Stimulated activated memory B cell treated with anti-CD40 and anti-IgM and Interleukin-4, amounts not matched to agents 10 μg/mL and 1 μg/mL and 100 μg/mL, for 72 hours (primary cell): ENCODE results near the gene KCNN3.

ENCODE experiments used
- ATAC-seq: fragments of 150-1000 bp; cut with Tn5 transposase; 2 replicates; pipeline ENCODE4 v1.10.0; 2021
- H3K27ac Mint-ChIP-seq: one replicate; pipeline ENCODE4 v1.8.0; 2022; ENCODE audit warnings: mild to moderate bottlenecking, mixed read lengths
- H3K27me3 Mint-ChIP-seq: one replicate; pipeline ENCODE4 v1.8.0; 2022; ENCODE audit warnings: mixed read lengths
- H3K36me3 Mint-ChIP-seq: one replicate; pipeline ENCODE4 v1.8.0; 2022; ENCODE audit warnings: mixed read lengths
- H3K4me1 Mint-ChIP-seq: one replicate; pipeline ENCODE4 v1.8.0; 2022; ENCODE audit warnings: mixed read lengths
- H3K4me3 Mint-ChIP-seq: one replicate; pipeline ENCODE4 v1.8.0; 2022; ENCODE audit warnings: mild to moderate bottlenecking, moderate library complexity, mixed read lengths
- H3K9me3 Mint-ChIP-seq: one replicate; pipeline ENCODE4 v1.8.0; 2022; ENCODE audit warnings: mixed read lengths

The KCNN3 gene

DNA sequence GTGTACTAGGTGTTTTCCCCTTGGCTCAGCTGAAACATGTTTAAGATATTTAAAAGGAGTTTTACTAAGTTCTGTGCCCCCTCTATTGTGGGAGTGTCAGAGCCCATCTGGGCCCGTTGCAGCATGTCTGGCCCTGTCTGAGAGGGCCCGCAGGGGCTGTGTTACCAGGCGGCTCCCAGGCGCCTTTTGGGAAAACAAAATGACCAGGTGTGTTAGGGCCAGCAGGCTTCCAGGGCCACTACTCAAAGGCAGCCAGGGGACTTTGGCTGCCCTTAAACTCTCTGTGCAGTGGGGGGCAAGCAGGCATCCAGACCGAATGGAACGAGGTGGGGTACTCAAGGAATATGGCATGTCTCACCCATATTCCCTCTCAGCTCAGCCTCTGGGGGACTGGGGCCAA lies 111.7 kb downstream of the KCNN3 start:
- Mint-ChIP-seq H3K4me1 (peaks cover 12% of the 10 kb centered on the region), H3K27ac (no peak overlapping the region), H3K36me3 (no peaks in the 10 kb centered on the region), H3K27me3 (peaks cover 58% of the 10 kb centered on the region), H3K4me3 (no peak overlapping the region), H3K9me3 (no peaks in the 10 kb centered on the region)
- no peak for ATAC-seq

DNA sequence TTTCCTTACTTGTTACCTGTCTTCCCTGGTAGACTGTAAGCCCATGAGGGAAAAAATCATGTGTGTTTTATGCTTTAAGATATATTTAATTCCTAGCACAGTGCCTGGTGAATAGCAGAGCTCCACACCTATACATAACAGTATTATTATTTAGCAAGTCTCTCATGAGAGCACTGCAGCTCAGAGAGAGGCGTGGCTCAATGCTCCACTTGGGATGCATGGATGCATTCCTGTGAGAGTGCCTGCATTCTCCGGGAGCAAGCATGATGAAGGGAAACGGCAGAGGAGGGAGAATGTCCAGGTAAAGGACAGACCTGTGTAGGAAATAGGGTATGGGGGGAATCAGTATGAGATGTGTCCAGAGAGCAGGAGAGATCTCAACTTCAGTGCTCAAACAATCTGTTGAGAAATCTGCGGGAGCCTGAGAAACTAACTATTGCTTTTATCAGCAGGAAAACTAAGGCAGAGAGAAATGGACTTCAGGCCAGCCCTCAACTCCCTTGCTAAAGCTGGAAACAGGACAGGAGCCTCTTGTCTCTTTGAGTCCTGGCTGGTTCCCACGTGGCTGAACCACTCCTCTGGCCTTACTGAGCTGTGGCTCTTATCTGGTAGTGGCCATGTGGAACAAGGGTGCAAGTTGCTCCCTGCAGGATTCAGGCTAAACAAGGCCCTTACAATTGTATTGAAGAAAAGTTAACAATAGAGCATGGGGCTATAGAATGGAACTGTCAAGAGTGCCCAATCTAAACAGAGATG lies 113.1 kb downstream of the KCNN3 start:
- no peaks in the 10 kb centered on the region for H3K36me3 Mint-ChIP-seq
- H3K27me3 Mint-ChIP-seq = peaks cover 49% of the 10 kb centered on the region
- ATAC-seq = no peak
- H3K4me1 Mint-ChIP-seq = peaks cover 12% of the 10 kb centered on the region
- no peak overlapping the region for H3K27ac Mint-ChIP-seq
- H3K4me3 Mint-ChIP-seq = no peak overlapping the region
- H3K9me3 Mint-ChIP-seq = no peaks in the 10 kb centered on the region

DNA sequence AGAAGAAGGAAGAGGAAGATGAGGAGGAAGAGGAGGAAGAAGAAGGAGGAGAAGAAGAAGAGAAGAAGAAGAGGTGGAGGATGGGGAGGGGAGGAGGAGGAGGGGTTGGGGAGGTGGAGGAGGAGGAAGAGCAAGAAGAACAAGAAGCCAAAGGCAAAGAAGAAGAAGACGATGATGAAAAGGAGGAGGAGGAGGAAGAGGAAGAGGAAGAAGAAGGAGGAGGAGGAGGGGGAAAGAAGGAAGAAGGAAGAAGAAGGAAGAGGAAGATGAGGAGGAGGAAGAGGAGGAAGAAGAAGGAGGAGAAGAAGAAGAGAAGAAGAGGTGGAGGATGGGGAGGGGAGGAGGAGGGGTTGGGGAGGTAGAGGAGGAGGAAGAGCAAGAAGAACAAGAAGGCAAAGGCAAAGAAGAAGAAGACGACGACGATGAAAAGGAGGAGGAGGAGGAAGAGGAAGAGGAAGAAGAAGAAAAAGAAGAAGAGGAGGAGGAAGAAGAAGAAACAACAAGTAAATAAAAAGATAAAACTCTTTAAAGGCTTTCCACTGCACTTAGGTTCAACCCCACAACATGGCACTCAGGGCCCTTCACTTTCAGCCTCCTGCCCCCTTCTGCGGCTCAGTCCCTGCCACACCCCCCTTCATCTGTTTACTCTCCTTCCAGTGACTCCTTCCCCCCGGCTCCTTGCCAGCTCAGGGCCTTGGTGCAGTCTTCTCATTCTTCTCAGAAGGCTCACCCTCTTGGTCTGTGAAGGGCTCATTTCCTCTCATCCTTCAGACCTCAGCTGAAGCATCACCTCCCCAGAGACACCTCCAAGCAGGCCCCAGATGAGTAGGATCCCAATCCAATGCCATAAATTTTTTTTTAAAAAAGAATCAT lies 114.0 kb downstream of the KCNN3 start:
- H3K9me3 Mint-ChIP-seq = no peaks in the 10 kb centered on the region
- ATAC-seq = no peak
- H3K27ac Mint-ChIP-seq = no peak overlapping the region
- no peak overlapping the region for H3K4me3 Mint-ChIP-seq
- peaks cover 12% of the 10 kb centered on the region for H3K4me1 Mint-ChIP-seq
- H3K27me3 Mint-ChIP-seq = peaks cover 49% of the 10 kb centered on the region
- H3K36me3 Mint-ChIP-seq = no peaks in the 10 kb centered on the region

DNA sequence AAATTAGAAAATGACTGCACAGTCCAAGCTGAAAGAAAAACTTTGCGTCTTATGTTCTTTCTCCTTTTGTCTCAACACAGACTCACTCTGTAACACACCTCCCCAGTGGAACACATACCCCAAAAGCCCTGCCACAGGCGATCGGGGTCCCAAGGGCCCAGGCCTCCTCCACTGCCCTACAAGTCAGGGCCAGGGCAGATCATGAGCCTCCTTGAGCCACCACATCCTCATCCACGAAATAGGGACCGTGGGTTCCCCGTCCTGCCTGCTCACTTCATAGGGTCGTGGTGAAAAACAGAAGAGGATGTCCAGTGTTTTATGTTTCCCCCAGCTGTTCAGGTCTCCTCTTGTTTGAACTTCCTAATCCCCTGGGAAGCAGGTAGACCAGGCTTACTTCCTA lies 116.7 kb downstream of the KCNN3 start:
- no peaks in the 10 kb centered on the region for H3K9me3 Mint-ChIP-seq
- peaks cover 3% of the 10 kb centered on the region for H3K4me1 Mint-ChIP-seq
- no peaks in the 10 kb centered on the region for H3K36me3 Mint-ChIP-seq
- peaks cover 49% of the 10 kb centered on the region for H3K27me3 Mint-ChIP-seq
- no peak overlapping the region for H3K4me3 Mint-ChIP-seq
- H3K27ac Mint-ChIP-seq = no peak overlapping the region
- ATAC-seq = no peak

DNA sequence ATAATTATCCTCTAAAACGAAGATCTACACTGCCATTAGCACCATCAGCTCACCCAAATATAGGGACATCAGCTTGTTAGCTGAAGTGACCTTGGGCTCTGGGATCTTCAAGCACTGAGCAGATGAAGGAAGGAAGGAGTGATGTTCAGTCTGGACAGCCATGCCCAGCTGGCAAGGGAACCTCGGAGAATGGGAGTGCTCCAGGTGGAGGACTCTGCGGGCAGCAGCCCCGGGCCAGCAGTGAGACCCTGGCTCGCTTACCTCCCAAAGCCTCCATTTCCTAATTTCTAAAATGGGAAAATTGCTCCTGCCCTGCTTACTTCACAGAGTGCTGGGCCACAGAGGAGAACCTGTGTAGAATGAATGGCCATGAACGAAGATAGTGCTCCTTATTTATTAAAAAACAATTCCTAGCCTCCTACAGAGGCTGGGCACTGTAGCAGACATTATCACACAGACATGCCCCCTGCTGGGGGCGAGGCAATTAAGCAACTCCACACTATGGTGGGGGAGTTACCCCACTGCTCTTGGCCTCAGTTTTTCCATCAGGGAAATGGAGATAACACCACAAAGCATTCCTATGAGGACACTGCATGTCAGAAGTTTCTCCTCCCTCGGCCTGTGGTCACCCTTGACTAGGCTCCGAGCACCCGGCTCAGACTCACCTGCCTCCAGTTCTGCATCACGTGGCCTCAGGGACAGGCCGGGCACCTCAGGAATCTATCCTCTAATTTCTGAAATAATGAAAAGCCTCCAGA lies 117.6 kb downstream of the KCNN3 start:
- ATAC-seq = no peak
- no peak overlapping the region for H3K27ac Mint-ChIP-seq
- no peaks in the 10 kb centered on the region for H3K36me3 Mint-ChIP-seq
- H3K9me3 Mint-ChIP-seq = no peaks in the 10 kb centered on the region
- H3K4me3 Mint-ChIP-seq = no peak overlapping the region
- peaks cover 59% of the 10 kb centered on the region for H3K27me3 Mint-ChIP-seq
- peaks cover 13% of the 10 kb centered on the region for H3K4me1 Mint-ChIP-seq

DNA sequence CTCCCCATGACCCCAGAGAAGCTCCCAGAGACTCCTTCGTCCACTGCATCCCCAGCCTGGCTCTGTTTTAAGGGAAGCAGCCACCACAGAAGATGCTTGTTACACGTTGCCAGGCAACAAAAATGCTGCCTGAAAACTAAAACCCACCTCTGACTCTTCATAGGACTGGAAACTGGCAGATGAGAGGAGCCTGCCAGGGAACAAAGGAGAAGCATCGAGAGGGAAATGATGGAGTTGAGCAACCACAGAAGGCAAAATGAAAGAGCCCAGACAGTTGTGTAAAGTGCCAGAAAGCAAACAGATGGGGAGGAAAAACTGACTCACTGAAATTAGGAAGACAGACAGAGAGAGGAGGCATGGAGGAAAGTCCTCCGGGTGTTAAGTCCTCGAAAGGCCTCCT lies 118.4 kb downstream of the KCNN3 start:
- H3K4me1 Mint-ChIP-seq = peaks cover 17% of the 10 kb centered on the region
- H3K27me3 Mint-ChIP-seq = peaks cover 67% of the 10 kb centered on the region
- H3K27ac Mint-ChIP-seq = no peak overlapping the region
- no peak for ATAC-seq
- no peaks in the 10 kb centered on the region for H3K9me3 Mint-ChIP-seq
- H3K4me3 Mint-ChIP-seq = no peak overlapping the region
- no peaks in the 10 kb centered on the region for H3K36me3 Mint-ChIP-seq

DNA sequence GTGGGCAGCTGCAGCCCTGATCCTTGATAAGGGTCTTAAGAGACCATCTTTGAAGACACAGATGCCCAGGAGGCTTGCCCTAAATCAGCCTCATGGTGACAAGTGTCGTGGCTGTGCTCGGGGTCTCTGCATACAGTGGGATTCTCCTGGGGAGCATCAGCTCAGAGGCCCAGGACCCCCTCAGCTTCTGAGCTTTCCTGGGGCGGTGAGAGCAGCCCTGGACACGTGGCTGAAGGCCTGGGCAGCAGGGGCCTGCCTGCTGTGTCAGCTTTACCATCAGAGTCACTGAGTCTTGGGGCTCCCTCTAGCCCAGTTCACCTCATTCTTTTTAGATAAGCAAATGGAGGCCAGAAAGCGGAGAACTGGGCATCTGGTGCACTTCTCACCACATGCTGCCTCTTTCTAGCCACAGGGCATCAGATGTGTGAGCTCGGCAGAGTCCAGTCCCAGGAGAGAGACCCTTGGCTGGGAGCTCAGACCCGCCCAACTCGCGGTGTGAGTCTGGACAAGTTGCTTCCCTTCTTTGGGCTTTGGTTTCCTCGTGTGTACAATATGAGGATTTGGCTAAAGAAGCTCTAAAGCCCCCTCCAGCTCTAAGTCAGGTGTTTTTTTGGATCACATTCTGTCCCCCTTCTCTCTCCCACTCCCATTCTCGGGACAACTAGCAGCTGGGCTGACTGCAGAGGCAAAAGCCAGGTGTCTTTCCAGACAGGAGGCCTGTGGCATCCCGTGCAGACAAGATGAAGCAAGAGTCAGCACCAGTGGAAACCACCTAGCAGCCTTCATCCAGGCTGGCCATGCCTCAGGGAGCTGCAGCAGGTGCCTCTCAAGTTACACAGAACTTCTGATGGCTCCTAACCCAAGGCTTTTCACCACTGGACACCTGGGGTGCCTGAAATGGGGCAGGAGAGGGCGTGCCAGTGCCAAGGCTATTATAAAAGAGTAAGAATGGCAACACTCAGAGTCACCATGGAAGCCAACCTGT lies 119.1 kb downstream of the KCNN3 start:
- no peak for ATAC-seq
- Mint-ChIP-seq H3K4me3 (no peak overlapping the region), H3K9me3 (no peaks in the 10 kb centered on the region), H3K4me1 (peaks cover 17% of the 10 kb centered on the region), H3K27me3 (peaks cover 67% of the 10 kb centered on the region), H3K36me3 (no peaks in the 10 kb centered on the region), H3K27ac (no peak overlapping the region)

DNA sequence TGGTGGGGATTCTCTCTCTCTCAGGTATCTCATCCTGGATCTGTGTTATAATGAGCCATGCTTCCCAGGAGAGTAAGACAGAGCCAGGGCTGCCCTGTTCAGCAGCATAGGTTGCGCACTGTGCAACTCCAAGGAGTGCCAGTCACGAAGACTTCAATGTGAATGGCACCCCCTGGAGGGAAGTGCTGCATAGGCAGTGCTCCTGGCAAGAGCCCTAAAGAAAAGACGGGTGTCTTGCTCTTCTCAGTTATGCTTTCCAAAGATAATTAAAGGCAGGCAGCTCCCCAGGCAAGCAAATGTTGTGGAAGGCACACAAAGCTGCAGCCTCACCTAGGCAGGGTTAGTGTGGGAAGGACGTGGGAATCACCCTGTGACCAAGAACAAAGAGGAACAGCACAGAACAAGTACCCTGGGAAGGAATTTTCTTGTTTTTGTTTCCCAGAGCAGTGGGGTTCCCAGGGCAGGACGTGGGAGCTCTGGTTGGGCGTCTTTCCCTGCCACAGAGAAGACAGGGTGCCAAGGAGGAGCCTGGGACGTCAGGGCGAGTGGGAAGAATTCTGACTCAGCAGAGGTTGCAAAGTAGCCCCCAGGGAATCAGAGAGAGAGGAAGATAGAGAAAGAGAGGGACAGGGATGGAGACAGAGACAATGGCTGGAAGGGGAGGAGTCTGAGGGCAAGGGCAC lies 120.9 kb downstream of the KCNN3 start:
- peaks cover 60% of the 10 kb centered on the region for H3K27me3 Mint-ChIP-seq
- ATAC-seq = no peak
- no peaks in the 10 kb centered on the region for H3K9me3 Mint-ChIP-seq
- H3K27ac Mint-ChIP-seq = no peak overlapping the region
- peaks cover 17% of the 10 kb centered on the region for H3K4me1 Mint-ChIP-seq
- no peak overlapping the region for H3K4me3 Mint-ChIP-seq
- H3K36me3 Mint-ChIP-seq = no peaks in the 10 kb centered on the region

DNA sequence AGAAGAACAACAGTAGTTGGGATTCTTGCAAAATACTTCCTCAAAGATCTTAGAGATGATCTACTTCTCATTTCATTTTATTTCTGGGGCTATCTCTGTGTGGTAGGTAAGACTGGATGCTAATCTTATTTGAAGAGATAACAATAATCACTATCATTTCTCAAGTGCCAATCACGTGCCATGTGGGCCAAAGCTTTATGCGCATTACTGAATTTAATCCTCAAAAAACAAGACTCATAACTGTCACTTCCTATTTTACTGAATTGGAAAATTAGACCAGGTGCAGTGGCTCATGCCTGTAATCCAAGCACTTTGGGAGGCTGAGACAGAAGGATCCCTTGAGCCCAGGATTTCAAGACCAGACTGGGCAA lies 121.7 kb downstream of the KCNN3 start:
- Mint-ChIP-seq H3K27me3 (peaks cover 60% of the 10 kb centered on the region), H3K4me3 (peak overlapping the region; percentile 11), H3K4me1 (peaks cover 17% of the 10 kb centered on the region), H3K9me3 (no peaks in the 10 kb centered on the region), H3K27ac (peak overlapping the region; percentile 44), H3K36me3 (no peaks in the 10 kb centered on the region)
- ATAC-seq = no peak

DNA sequence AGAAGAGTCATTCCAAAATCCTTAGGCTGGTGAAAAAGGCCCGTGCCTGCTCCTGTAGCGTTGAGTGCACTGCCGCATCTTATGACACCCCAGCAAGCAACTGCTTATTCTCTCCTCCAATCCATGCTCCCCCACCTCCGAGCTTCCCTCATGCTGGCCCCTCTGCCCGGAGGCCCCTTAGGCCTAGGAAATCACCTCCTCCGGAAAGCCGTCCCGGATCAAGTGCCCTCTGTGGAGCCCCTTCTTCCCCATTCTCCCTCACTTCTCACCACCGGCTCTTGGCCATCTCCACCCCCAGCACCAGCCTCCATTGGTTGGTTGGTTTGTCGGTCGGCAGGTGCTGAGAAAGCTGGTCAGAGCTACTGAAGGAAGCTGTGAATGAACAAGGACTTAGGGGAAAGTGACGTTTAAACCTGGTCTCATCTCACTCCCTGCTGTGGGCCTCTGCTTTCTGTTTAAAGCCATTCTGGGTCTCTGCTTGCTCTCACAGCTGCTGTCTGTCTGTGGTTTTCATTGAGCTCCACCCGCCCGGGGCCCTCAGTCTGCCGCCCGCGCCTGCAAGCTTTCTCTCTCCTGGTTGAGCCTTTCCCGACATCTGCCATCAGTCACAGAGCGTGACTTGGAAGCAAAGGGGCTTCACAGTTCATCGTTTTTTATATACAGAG lies 122.2 kb downstream of the KCNN3 start:
- Mint-ChIP-seq H3K27ac (peak overlapping the region; percentile 44), H3K36me3 (no peaks in the 10 kb centered on the region), H3K4me3 (peak overlapping the region; percentile 11), H3K9me3 (no peaks in the 10 kb centered on the region), H3K27me3 (peaks cover 61% of the 10 kb centered on the region), H3K4me1 (peaks cover 17% of the 10 kb centered on the region)
- ATAC-seq = peak; percentile 60

DNA sequence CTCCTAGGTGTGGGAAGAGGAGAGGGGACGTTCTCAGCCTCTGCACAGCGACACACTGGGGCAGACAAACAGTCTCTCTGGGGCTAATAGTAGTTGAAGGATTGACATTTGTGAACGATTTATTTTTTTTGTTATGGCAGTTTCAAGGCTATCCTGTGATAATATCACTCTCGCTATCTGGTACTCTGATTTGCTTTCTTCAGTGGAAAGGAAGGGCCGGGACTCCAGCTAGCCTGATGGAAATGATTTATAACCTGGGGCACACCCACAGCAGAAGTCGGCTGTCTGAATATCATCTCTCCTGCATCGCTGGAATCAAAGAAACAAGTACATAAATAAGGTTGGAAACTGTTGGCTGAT lies 122.7 kb downstream of the KCNN3 start:
- Mint-ChIP-seq H3K4me3 (no peak overlapping the region), H3K27me3 (peaks cover 66% of the 10 kb centered on the region), H3K36me3 (no peaks in the 10 kb centered on the region), H3K27ac (no peak overlapping the region), H3K4me1 (peaks cover 17% of the 10 kb centered on the region), H3K9me3 (no peaks in the 10 kb centered on the region)
- no peak for ATAC-seq

DNA sequence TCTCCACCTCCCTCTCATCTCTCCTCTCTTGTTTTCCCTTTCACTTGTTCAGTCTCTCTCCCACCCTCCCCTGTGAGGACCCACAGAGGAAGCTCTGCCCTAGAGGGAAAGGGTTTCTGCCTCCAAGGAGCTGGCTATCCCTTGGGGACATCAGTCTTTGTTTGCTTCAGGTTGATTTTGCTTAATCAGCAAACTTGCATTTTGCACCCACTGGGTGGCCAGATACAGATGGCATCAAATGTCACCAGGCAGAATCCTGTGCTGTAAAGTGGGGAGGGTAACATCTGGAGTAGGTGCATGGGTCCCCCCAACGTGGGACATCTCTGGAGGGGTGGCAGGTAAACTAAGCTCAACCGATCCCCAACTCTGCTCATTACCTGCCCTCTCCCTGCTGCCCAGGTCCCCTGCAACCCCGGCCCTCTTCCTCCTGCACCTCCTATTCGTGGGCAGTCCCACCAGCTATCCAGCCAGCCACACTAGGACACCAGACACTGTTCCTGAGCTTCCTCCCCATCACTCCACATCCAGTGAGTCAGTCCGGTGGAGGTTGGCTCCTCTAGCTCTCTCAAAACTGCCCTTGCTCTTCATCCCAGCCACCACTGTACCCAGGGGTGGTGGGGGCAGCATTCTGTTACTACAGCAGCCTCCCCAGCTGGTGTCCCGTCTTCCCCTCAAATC lies 123.3 kb downstream of the KCNN3 start:
- no peaks in the 10 kb centered on the region for H3K9me3 Mint-ChIP-seq
- H3K27me3 Mint-ChIP-seq = peaks cover 72% of the 10 kb centered on the region
- no peaks in the 10 kb centered on the region for H3K36me3 Mint-ChIP-seq
- ATAC-seq = no peak
- H3K4me3 Mint-ChIP-seq = no peak overlapping the region
- no peak overlapping the region for H3K27ac Mint-ChIP-seq
- H3K4me1 Mint-ChIP-seq = peaks cover 17% of the 10 kb centered on the region

DNA sequence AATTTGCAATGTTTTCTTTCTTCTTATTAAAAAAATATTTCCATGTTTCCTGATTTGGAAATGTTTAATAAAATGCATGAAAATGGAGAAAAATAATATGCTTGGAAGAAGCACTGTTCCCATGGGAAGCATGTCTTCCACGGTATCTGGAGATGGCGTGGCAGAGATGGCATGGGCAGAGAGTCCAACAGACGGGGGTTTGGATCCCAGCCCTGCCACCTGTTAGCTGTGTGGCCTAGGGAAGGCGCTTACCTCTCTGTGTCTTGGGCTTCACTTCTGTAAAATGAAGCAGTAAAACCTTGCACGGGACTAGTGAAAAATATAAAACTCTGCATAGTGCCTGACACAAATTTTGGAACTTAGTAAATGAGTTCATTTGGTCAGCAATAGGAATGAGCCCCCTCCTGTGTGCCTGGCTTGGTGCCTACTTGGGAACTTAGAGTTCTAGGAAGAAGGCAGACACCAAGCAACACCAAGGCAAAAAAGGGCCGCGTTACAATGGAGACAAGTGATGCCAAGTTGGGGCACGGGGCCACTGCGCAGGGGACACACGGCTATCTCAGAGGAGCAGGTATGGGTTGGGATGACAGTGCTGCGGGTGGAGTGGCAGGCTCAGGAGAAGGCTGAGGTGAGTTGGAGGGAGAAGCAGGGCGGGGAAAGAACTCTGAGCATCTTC lies 124.2 kb downstream of the KCNN3 start:
- no peak for ATAC-seq
- peaks cover 17% of the 10 kb centered on the region for H3K4me1 Mint-ChIP-seq
- H3K4me3 Mint-ChIP-seq = no peak overlapping the region
- peaks cover 3% of the 10 kb centered on the region for H3K9me3 Mint-ChIP-seq
- H3K27ac Mint-ChIP-seq = no peak overlapping the region
- peaks cover 76% of the 10 kb centered on the region for H3K27me3 Mint-ChIP-seq
- H3K36me3 Mint-ChIP-seq = no peaks in the 10 kb centered on the region
